DND-41 (cell line): Measurements from ENCODE around the gene TGDS.
"Not testable (repeated sequence)": the region's sequence is repeated elsewhere in the genome, so short reads cannot be mapped to it uniquely, and the experiment has no call there.

ENCODE experiments used
- ATAC-seq: fragments of 200-7000 bp; cut with Tn5 transposase; 3 replicates; pipeline ENCODE4 v1.9.1; 2021; ENCODE audit warnings: low read depth; ENCODE audit not compliant: insufficient read depth
- DNase-seq: peaks from one replicate; pipeline ENCODE4 v3.0.0-alpha.2; 2020
- H2AFZ ChIP-seq: 2 replicates; pipeline ENCODE4 v1.6.0; 2012; ENCODE audit warnings: low read depth, low read length
- H3K27ac ChIP-seq: 2 replicates; pipeline ENCODE4 v1.5.1; 2012; ENCODE audit warnings: low read length, inconsistent platforms
- H3K27me3 ChIP-seq: fragments of 200-600 bp; sonication (generic); 2 replicates; pipeline ENCODE4 v1.6.0; 2012; ENCODE audit warnings: low read length, mild to moderate bottlenecking, inconsistent platforms; ENCODE audit not compliant: insufficient read depth, poor library complexity
- H3K36me3 ChIP-seq: 2 replicates; pipeline ENCODE4 v1.5.1; 2012; ENCODE audit warnings: low read length, inconsistent platforms; ENCODE audit not compliant: insufficient read depth
- H3K4me1 ChIP-seq: 2 replicates; pipeline ENCODE4 v1.5.1; 2012; ENCODE audit warnings: mild to moderate bottlenecking, low read length; ENCODE audit not compliant: insufficient read depth
- H3K4me2 ChIP-seq: 2 replicates; pipeline ENCODE4 v1.6.0; 2012; ENCODE audit warnings: mild to moderate bottlenecking, moderate library complexity, low read length, inconsistent platforms; ENCODE audit not compliant: insufficient read depth
- H3K4me3 ChIP-seq, 2 experiments: fragments of 200-600 bp in 1 of 2; shearing (Covaris generic) in 1 of 2; 2 replicates each; pipeline ENCODE4 v1.5.1; 2012 to 2016; ENCODE audit warnings: inconsistent platforms in 2 of 2, low read length in 2 of 2, mild to moderate bottlenecking in 2 of 2, low read depth in 1 of 2, moderate library complexity in 1 of 2
- H3K79me2 ChIP-seq: 2 replicates; pipeline ENCODE4 v1.6.0; 2012; ENCODE audit warnings: low read length, inconsistent platforms; ENCODE audit not compliant: insufficient read depth
- H3K9ac ChIP-seq: 2 replicates; pipeline ENCODE4 v1.6.0; 2012; ENCODE audit warnings: low read depth, mild to moderate bottlenecking, inconsistent platforms, low read length, moderate library complexity
- H3K9me3 ChIP-seq: 2 replicates; pipeline ENCODE4 v1.5.1; 2012; ENCODE audit warnings: low read length, moderate library complexity, mild to moderate bottlenecking, inconsistent platforms; ENCODE audit not compliant: insufficient read depth, severe bottlenecking
- H4K20me1 ChIP-seq: 2 replicates; pipeline ENCODE4 v1.6.0; 2012; ENCODE audit warnings: low read length; ENCODE audit not compliant: insufficient read depth
- CTCF ChIP-seq: IDR thresholded peaks from 2 replicates; pipeline ENCODE4 v1.5.1; 2012; ENCODE audit warnings: borderline replicate concordance, low read length, moderate library complexity, mild to moderate bottlenecking; ENCODE audit not compliant: poor library complexity, severe bottlenecking; ENCODE audit errors: extremely low read depth
- EZH2 ChIP-seq: IDR thresholded peaks from 3 replicates; pipeline ENCODE4 v1.6.1; 2012; ENCODE audit warnings: borderline replicate concordance, low read depth, mild to moderate bottlenecking, moderate library complexity, low read length, inconsistent platforms; ENCODE audit not compliant: severe bottlenecking

Gene TGDS

GRCh38 chr13:94535231-94535630 is 60.7 kb downstream of the TGDS start:
- Histone ChIP-seq H3K79me2 (no peaks in the 10 kb centered on the region), H3K9me3 (no peaks in the 10 kb centered on the region), H4K20me1 (no peaks in the 10 kb centered on the region), H3K4me3 (no peak overlapping the region), H3K4me2 (no peak overlapping the region), H2AFZ (no peak overlapping the region), H3K36me3 (no peaks in the 10 kb centered on the region), H3K9ac (no peak overlapping the region), H3K4me1 (peaks cover 8% of the 10 kb centered on the region), H3K27ac (no peak overlapping the region), H3K27me3 (no peaks in the 10 kb centered on the region)
- TF ChIP-seq CTCF (no peak), EZH2 (no peak)
- ATAC-seq (no peak), DNase-seq (no peak)

- Histone ChIP-seq H3K27ac (no peak overlapping the region), H4K20me1 (no peaks in the 10 kb centered on the region), H3K9me3 (no peaks in the 10 kb centered on the region), H3K36me3 (no peaks in the 10 kb centered on the region), H3K27me3 (no peaks in the 10 kb centered on the region), H3K4me3 (no peak overlapping the region), H3K4me1 (peaks cover 8% of the 10 kb centered on the region), H3K79me2 (no peaks in the 10 kb centered on the region), H3K9ac (no peak overlapping the region), H2AFZ (no peak overlapping the region), H3K4me2 (no peak overlapping the region)
- ATAC-seq (no peak), DNase-seq (no peak)
- TF ChIP-seq CTCF (no peak), EZH2 (no peak)
Measured at GRCh38 chr13:94534166-94534565, 61.8 kb downstream of the TGDS start.

- H3K4me2 ChIP-seq, H4K20me1 ChIP-seq, H3K79me2 ChIP-seq, H3K36me3 ChIP-seq, H2AFZ ChIP-seq, H3K9me3 ChIP-seq, H3K4me1 ChIP-seq, H3K4me3 ChIP-seq, H3K27me3 ChIP-seq, DNase-seq, H3K9ac ChIP-seq, ATAC-seq, H3K27ac ChIP-seq: not testable (repeated sequence)
Measured at GRCh38 chr13:94532278-94532677, 63.7 kb downstream of the TGDS start.

GRCh38 chr13:94526956-94527355 is 69.0 kb downstream of the TGDS start:
- not testable (repeated sequence) for H3K9me3 ChIP-seq, H3K27me3 ChIP-seq, H3K9ac ChIP-seq, DNase-seq, H2AFZ ChIP-seq, H3K4me3 ChIP-seq, H3K36me3 ChIP-seq, ATAC-seq, H3K4me1 ChIP-seq, H4K20me1 ChIP-seq, H3K27ac ChIP-seq, H3K4me2 ChIP-seq, H3K79me2 ChIP-seq
- peak; percentile 9 for TF ChIP-seq CTCF
